GM12864 (cell line): ENCODE measurements around the gene BIRC2.

ENCODE experiments used
- DNase-seq: peaks from one replicate; pipeline ENCODE4 v3.0.0-alpha.2; 2011; ENCODE audit warnings: low read depth
- H3K4me3 ChIP-seq: 2 replicates; pipeline ENCODE4 v1.5.1; 2011; ENCODE audit warnings: mild to moderate bottlenecking, low read depth, low read length, control low read depth
- CTCF ChIP-seq: IDR thresholded peaks from 2 replicates; pipeline ENCODE4 v1.5.1; 2011; ENCODE audit warnings: low read depth, mild to moderate bottlenecking, moderate library complexity, low read length, control low read depth, inconsistent platforms; ENCODE audit errors: missing control alignments

Gene BIRC2

GRCh38 chr11:102405501-102405900 lies 58.5 kb downstream of the BIRC2 start:
- no peak overlapping the region for H3K4me3 ChIP-seq
- DNase-seq = no peak
- no peak for TF ChIP-seq CTCF

- TF ChIP-seq CTCF = no peak
- H3K4me3 ChIP-seq = no peak overlapping the region
- DNase-seq = no peak
Measured at GRCh38 chr11:102406099-102406498, 59.1 kb downstream of the BIRC2 start.

GRCh38 chr11:102407901-102408300 lies 60.9 kb downstream of the BIRC2 start:
- H3K4me3 ChIP-seq = no peak overlapping the region
- no peak for TF ChIP-seq CTCF
- DNase-seq = no peak

GRCh38 chr11:102408339-102408738 lies 61.3 kb downstream of the BIRC2 start:
- no peak for TF ChIP-seq CTCF
- no peak overlapping the region for H3K4me3 ChIP-seq
- no peak for DNase-seq

- TF ChIP-seq CTCF = no peak
- DNase-seq = no peak
- H3K4me3 ChIP-seq = no peak overlapping the region
Measured at GRCh38 chr11:102410382-102410784, 63.4 kb downstream of the BIRC2 start.

GRCh38 chr11:102411142-102411541 lies 64.1 kb downstream of the BIRC2 start:
- no peak for DNase-seq
- no peak for TF ChIP-seq CTCF
- no peak overlapping the region for H3K4me3 ChIP-seq

- TF ChIP-seq CTCF = no peak
- no peak for DNase-seq
- H3K4me3 ChIP-seq = no peak overlapping the region
Measured at GRCh38 chr11:102413497-102413896, 66.5 kb downstream of the BIRC2 start.
